ENCODE measurements around the gene CHST9.
"Not testable (repeated sequence)": the region's sequence is repeated elsewhere in the genome, so short reads cannot be mapped to it uniquely, and the experiment has no call there.

The CHST9 gene

GRCh38 chr18:26943906-26944305 is 241.2 kb downstream of the CHST9 start:
- ChIA-PET POLR2A (ENCODE audit: low non-redundant PET) (no interaction called here), CTCF (no interaction called here)
- no peak for DNase-seq (ENCODE audit: low spot score)
- H3K27ac ChIP-seq, result no peak overlapping the region
- TF ChIP-seq, protein P1, sequence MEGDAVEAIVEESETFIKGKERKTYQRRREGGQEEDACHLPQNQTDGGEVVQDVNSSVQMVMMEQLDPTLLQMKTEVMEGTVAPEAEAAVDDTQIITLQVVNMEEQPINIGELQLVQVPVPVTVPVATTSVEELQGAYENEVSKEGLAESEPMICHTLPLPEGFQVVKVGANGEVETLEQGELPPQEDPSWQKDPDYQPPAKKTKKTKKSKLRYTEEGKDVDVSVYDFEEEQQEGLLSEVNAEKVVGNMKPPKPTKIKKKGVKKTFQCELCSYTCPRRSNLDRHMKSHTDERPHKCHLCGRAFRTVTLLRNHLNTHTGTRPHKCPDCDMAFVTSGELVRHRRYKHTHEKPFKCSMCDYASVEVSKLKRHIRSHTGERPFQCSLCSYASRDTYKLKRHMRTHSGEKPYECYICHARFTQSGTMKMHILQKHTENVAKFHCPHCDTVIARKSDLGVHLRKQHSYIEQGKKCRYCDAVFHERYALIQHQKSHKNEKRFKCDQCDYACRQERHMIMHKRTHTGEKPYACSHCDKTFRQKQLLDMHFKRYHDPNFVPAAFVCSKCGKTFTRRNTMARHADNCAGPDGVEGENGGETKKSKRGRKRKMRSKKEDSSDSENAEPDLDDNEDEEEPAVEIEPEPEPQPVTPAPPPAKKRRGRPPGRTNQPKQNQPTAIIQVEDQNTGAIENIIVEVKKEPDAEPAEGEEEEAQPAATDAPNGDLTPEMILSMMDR (conservative IDR thresholded peaks at IDR 0.05; ENCODE audit: low read depth), result no peak

- ChIA-PET POLR2A (ENCODE audit: low non-redundant PET) (no interaction called here), CTCF (interaction anchor here (0.6 kb wide), 1 partner anchor 97 kb away, joined by 3 read pairs; no protein-coding TSS in a partner anchor)
- DNase-seq (ENCODE audit: low spot score), result no peak
- TF ChIP-seq, protein P1 (conservative IDR thresholded peaks at IDR 0.05; ENCODE audit: low read depth), result no peak
- no peak overlapping the region for H3K27ac ChIP-seq
Measured at GRCh38 chr18:26941584-26941983, 243.5 kb downstream of the CHST9 start.

- ChIA-PET CTCF (no interaction called here), POLR2A (ENCODE audit: low non-redundant PET) (no interaction called here)
- no peak for DNase-seq (ENCODE audit: low spot score)
- no peak overlapping the region for H3K27ac ChIP-seq
- TF ChIP-seq, protein P1 (conservative IDR thresholded peaks at IDR 0.05; ENCODE audit: low read depth), result no peak
Measured at GRCh38 chr18:26940744-26941398, 244.2 kb downstream of the CHST9 start.

GRCh38 chr18:26931659-26932058 is 253.4 kb downstream of the CHST9 start:
- no peak for DNase-seq (ENCODE audit: low spot score)
- POLR2A ChIA-PET (ENCODE audit: low non-redundant PET), result no interaction called here

DNA sequence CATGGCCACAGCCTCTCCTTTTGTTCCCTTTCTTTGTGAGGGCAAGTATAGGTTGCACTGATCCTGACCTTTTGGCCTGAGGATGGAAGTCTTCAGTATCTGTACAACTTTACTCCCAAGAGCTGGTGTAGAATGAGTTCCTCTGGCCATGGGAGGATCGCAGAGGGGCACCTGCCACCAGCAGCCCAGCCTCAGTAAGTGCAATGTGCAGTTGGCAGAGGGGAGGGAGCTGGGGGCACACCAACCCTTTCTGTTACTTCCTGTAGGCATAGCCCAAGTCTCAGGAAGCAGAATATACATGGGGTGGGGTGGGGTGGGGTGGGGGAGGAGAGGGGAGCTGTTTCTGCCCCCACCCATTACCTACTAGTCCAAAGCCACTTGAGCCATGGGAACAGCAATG is 254.5 kb downstream of the CHST9 start:
- POLR2A ChIA-PET (ENCODE audit: low non-redundant PET), result no interaction called here
- TF ChIP-seq, protein P1 (conservative IDR thresholded peaks at IDR 0.05; ENCODE audit: low read depth), result no peak
- H3K27ac ChIP-seq, result no peak overlapping the region
- DNase-seq (ENCODE audit: low spot score), result no peak
- CTCF ChIA-PET, result no interaction called here

More at GRCh38 chr18:26931659-26932058, 253.4 kb downstream of the CHST9 start:
- no peak overlapping the region for H3K27ac ChIP-seq
- TF ChIP-seq, protein P1 (conservative IDR thresholded peaks at IDR 0.05; ENCODE audit: low read depth), result no peak
- CTCF ChIA-PET, result no interaction called here

GRCh38 chr18:26928670-26929313 is 256.3 kb downstream of the CHST9 start:
- TF ChIP-seq, protein P1 (conservative IDR thresholded peaks at IDR 0.05; ENCODE audit: low read depth), result no peak
- ChIA-PET POLR2A (ENCODE audit: low non-redundant PET) (no interaction called here), CTCF (no interaction called here)
- H3K27ac ChIP-seq, result no peak overlapping the region
- no peak for DNase-seq (ENCODE audit: low spot score)

DNA sequence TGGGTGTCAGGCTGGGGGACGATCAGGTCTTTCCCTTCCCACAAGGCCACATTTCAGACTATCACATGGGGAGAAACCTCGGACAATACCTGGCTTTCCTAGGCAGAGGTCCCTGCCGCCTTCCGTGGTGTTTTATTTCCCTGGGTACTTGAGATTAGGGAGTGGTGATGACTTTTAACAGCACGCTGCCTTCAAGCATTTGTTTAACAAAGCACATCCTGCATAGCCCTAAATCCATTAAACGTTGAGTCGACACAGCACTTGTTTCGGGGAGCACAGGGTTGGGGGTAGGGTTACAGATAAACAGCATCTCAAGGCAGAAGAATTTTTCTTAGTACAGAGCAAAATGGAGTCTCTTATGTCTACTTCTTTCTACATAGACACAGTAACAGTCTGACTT is 257.3 kb downstream of the CHST9 start:
- DNase-seq (ENCODE audit: low spot score); CTCF ChIA-PET; POLR2A ChIA-PET (ENCODE audit: low non-redundant PET); H3K27ac ChIP-seq: not testable (repeated sequence)

Data from RWPE1 (cell line).